Measurements from ENCODE around the gene CFAP221.
A peak's percentile ranks its signal among the peaks of the same experiment; 100 is the strongest.

The CFAP221 gene

GRCh38 chr2:119544075-119544938 is at the start of gene CFAP221:
Gene CFAP221, plus strand, starts transcription at chr2:119544449. Its CDS starts 1,683 bp downstream, at chr2:119546132.
- DNase-seq (ENCODE audit: extremely low spot score, insufficient read length, low read depth) (no peak), FAIRE-seq (no peak)

GRCh38 chr2:119495948-119496347 is 48.3 kb upstream of the CFAP221 start:
- DNase-seq (ENCODE audit: extremely low spot score, insufficient read length, low read depth) (no peak), FAIRE-seq (no peak)

- DNase-seq (ENCODE audit: extremely low spot score, insufficient read length, low read depth) = no peak
- FAIRE-seq = no peak
These were observed 47.6 kb upstream of the CFAP221 start for GRCh38 chr2:119496682-119497081.

DNA sequence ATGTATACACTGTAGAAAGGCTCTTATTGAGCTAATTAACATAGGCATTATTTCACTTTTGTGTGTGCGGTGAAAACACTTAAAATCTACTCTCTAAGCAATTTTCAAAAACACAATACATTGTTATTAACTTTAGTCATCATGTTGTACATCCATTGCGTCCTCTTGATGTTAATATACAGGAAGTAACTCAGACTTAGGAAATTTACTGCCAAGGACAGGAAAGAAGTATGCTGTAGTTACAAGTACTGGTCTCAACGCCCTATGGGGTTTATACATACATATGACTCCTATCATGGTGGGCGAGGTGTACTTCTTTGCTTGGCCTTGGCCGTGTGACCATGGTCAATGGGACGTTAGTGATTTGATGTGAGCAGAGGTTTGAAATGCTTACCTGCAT is 35.5 kb upstream of the CFAP221 start:
- no peak for DNase-seq (ENCODE audit: extremely low spot score, insufficient read length, low read depth)
- FAIRE-seq = no peak

DNA sequence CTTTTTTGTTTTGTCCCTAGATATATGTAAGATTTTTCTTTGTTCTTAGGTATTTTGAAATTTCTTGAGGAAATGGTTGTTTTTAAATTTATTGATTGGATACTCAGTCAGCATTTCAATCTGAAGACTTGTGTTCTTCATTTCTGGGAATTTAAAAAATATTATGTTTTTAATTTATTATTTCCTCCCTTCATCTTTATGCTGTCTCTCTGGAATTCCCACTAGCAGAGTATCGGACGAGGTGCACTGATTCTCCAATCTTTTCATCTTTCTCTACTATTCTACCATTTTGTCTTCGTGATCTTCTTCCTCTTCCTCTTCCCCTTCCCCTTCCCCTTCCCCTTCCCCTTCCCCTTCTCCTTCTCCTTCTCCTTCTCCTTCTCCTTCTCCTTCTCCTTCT is 32.3 kb upstream of the CFAP221 start:
- no peak for DNase-seq (ENCODE audit: extremely low spot score, insufficient read length, low read depth)
- FAIRE-seq = no peak

- FAIRE-seq = no peak
- no peak for DNase-seq (ENCODE audit: extremely low spot score, insufficient read length, low read depth)
These were observed 31.3 kb upstream of the CFAP221 start for GRCh38 chr2:119512946-119513345.

DNA sequence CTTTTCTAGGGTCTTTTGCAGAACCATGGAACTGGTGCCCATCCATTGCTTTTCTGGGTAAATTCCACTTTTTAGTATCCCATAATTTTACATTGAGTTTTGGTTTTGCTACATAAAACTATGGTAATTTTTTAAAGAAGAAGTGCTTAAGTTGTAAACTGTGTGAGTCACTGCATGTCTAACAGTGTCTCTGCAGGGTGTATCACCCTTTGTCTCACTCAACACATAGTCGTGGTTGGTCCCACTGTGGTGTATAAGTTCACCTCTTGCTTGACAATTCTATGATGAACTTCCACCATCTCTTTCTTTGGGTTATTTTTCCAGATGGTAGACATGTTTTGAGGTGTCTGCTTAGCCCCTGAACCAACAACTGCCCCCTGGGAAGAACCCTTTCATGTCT is 30.4 kb upstream of the CFAP221 start:
- DNase-seq (ENCODE audit: extremely low spot score, insufficient read length, low read depth) = no peak

DNA sequence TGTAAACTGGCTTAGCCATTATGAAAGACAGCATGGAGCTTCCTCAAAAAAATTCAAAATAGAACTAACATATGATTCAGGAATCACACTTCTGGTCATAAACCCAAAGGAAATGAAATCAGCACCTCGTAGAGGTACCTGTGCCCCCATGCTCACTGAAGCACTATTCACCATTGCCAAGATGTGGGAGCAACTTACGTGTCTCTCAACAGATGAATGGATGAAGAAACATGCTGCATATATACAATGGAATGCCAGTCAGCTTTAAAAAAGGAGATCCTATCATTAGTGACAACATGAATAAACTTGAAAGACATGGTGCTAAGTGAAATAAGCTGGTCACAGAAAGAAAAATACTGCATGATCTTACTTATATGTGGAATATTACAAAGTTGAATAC is 28.1 kb upstream of the CFAP221 start:
- FAIRE-seq (no peak), DNase-seq (ENCODE audit: extremely low spot score, insufficient read length, low read depth) (no peak)

More for the DNA sequence above, 30.4 kb upstream of the CFAP221 start:
- FAIRE-seq = no peak

DNA sequence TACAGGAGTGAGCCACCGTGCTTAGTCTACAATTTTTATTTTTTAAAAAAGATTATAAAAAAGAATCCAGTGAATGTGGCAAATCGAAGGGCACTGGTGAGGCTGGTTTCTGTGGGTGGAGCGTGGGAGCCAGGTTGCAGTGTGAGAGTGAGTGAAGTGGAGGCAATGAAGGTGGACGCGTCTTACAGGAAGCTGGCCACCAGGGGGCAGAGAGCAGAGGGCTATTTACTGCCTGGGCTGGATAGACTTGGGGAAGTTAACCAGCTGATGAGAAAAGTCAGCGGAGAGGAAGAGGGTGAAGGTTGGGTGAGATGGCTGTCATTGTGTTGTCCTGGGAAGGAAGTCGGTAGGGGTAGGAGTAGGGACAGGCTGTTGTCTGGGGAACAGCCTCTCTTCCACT is 26.8 kb upstream of the CFAP221 start:
- peak; percentile 74 for DNase-seq (ENCODE audit: extremely low spot score, insufficient read length, low read depth)
- peak; percentile 77 for FAIRE-seq

- FAIRE-seq (no peak), DNase-seq (ENCODE audit: extremely low spot score, insufficient read length, low read depth) (no peak)
These were observed 25.7 kb upstream of the CFAP221 start for GRCh38 chr2:119518401-119519056.

GRCh38 chr2:119519057-119519408 is 25.2 kb upstream of the CFAP221 start:
- no peak for FAIRE-seq
- DNase-seq (ENCODE audit: extremely low spot score, insufficient read length, low read depth) = no peak

- FAIRE-seq (no peak), DNase-seq (ENCODE audit: extremely low spot score, insufficient read length, low read depth) (no peak)
These were observed 23.4 kb upstream of the CFAP221 start for GRCh38 chr2:119520696-119521432.

GRCh38 chr2:119521433-119522050 is 22.7 kb upstream of the CFAP221 start:
- FAIRE-seq (no peak), DNase-seq (ENCODE audit: extremely low spot score, insufficient read length, low read depth) (no peak)

- DNase-seq (ENCODE audit: extremely low spot score, insufficient read length, low read depth) (no peak), FAIRE-seq (no peak)
These were observed 21.6 kb upstream of the CFAP221 start for GRCh38 chr2:119522671-119523070.

DNA sequence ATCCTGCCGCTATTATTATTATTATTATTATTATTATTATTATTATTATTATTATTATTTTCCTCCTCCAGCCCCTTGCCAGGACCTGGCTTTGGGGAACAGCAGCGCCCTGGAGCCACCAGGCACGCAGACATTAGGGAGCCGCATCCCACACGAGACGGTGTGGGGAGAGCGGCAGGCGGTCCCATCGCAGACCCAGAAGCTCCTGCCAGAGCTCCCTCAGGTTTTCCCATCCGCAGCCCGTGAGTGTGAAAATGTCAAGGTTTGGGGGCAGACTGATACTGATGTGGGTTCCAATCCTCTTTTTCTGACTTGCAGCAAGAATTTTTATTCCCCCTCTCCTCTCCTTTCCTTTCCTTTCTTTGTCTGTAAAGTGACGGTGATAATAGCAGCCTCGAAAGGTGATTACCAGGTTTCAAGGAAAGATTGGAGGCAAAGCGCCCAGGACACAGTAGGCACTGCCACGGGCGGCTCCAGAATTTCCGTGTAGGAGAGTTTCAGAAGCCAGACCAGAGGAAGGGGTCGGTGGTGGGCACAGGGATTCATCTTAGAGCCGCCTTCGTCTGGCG is 20.8 kb upstream of the CFAP221 start:
- FAIRE-seq (no peak), DNase-seq (ENCODE audit: extremely low spot score, insufficient read length, low read depth) (no peak)

DNA sequence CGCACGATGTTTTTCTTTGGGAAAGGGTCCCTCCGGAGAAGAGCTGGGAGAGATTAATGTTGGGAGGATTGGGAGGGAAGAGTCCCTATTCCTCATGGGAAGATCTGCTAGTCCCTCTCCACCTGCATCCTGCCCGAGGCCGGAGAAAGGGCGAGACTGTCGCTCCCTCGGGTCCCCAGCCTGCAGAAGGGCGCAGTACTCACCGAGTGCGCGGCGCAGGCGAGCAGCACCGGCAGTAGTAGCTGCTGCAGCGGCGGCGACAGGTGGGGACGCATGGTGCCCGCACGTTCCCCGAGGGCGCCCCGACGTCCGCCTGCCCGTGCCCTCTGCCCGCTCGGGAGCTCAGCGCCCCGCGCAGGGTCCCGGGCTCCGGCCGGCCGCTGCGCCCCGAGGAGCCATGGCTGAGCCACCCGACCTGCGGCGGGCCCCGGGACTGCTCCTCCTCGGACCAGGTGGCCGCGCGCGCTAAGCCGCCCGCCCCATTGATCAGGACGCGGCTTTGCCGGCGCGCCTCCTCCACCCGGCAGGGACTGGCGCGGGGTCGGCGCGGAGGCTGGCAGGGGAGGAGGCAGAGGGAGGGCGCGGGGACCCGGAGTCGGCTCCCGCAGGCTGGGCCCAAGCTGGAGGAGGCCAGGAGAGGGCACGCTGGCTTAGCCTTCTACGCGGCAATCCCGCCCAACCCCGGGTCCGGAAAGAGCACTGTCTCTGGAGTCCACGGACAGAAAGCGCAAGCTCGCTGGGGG is 20.1 kb upstream of the CFAP221 start, which contains the start of gene SCTR:
TSS of gene SCTR (minus strand) at position 532 of the 743 bp plus-strand sequence. CDS start at position 275, 257 bp downstream.
- no peak for DNase-seq (ENCODE audit: extremely low spot score, insufficient read length, low read depth)
- no peak for FAIRE-seq

GRCh38 chr2:119525614-119526013 is 18.6 kb upstream of the CFAP221 start:
- FAIRE-seq = no peak
- no peak for DNase-seq (ENCODE audit: extremely low spot score, insufficient read length, low read depth)

- no peak for DNase-seq (ENCODE audit: extremely low spot score, insufficient read length, low read depth)
- FAIRE-seq = no peak
These were observed 16.2 kb upstream of the CFAP221 start for GRCh38 chr2:119527999-119528398.

GRCh38 chr2:119531292-119531691 is 13.0 kb upstream of the CFAP221 start:
- no peak for FAIRE-seq
- no peak for DNase-seq (ENCODE audit: extremely low spot score, insufficient read length, low read depth)
